Uterus (tissue), 2 donors: ENCODE results near the gene ZMAT5.

Experiments used
- POLR2A ChIP-seq, 2 donors: fragments of 450-650 bp; IDR thresholded peaks; one replicate each; pipeline ENCODE4 v1.6.1; 2016; ENCODE audit warnings: antibody characterized with exemption in 2 of 2, mild to moderate bottlenecking in 1 of 2, moderate library complexity in 1 of 2
- TF ChIP-seq, protein P1 (sequence below), 4 experiments: fragments of 200-600 bp in 2 of 4; fragments of 450-650 bp in 2 of 4; sonication (generic) in 2 of 4; IDR thresholded peaks; one replicate each; pipeline ENCODE4 v1.5.1; 2016 to 2019; ENCODE audit warnings: antibody characterized with exemption in 4 of 4, mild to moderate bottlenecking in 2 of 4, moderate library complexity in 1 of 4

DNA sequence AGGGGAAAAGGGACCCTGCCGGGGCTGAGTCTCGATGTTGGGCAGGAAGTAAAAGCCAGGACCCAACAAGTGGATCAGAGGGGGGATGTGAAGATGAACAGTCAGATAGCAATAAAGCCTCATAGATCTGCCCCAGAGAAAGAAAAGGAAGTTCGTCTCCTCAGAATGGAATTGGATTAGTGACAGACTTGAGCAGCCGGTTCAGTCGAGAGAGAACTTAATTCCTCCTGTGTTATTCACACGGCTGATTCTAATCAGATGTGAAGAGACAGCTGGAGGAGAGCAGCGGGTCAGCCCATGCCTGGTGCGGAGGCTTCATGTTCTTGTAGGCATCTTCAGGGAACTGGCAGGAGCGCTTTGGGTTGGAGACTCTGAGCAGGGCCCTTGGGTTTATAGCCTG, 76.3 kb downstream of the ZMAT5 start:
- TF ChIP-seq POLR2A (IDR thresholded peaks at IDR 0.05) = no peak
- TF ChIP-seq, protein P1, sequence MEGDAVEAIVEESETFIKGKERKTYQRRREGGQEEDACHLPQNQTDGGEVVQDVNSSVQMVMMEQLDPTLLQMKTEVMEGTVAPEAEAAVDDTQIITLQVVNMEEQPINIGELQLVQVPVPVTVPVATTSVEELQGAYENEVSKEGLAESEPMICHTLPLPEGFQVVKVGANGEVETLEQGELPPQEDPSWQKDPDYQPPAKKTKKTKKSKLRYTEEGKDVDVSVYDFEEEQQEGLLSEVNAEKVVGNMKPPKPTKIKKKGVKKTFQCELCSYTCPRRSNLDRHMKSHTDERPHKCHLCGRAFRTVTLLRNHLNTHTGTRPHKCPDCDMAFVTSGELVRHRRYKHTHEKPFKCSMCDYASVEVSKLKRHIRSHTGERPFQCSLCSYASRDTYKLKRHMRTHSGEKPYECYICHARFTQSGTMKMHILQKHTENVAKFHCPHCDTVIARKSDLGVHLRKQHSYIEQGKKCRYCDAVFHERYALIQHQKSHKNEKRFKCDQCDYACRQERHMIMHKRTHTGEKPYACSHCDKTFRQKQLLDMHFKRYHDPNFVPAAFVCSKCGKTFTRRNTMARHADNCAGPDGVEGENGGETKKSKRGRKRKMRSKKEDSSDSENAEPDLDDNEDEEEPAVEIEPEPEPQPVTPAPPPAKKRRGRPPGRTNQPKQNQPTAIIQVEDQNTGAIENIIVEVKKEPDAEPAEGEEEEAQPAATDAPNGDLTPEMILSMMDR (IDR thresholded peaks at IDR 0.05) = no peak
